Keratinocyte (primary cell): Measurements from ENCODE around the gene VPS13A. TPM values are rescaled to one million over a fixed set of nuclear protein-coding genes. Genes with fewer than 3 reads are reported as not detected.

Experiments
- DNase-seq: peaks from one replicate; pipeline ENCODE4 v3.0.0-alpha.2; 2011; ENCODE audit warnings: low read depth, missing footprints, low spot score
- FAIRE-seq: peaks from 2 replicates; lab custom pipeline; 2011; peaks lifted over from hg19 to GRCh38; lab: Jason Lieb, UNC
- H2AFZ ChIP-seq: 2 replicates; pipeline ENCODE4 v1.6.0; 2012; ENCODE audit warnings: low read length, control low read depth, inconsistent platforms; ENCODE audit not compliant: control insufficient read depth
- H3K27ac ChIP-seq: 2 replicates; pipeline ENCODE4 v1.5.1; 2011; ENCODE audit warnings: low read length; ENCODE audit not compliant: control insufficient read depth, insufficient read depth
- H3K27me3 ChIP-seq: 3 replicates; pipeline ENCODE4 v1.6.0; 2011; ENCODE audit warnings: low read length; ENCODE audit not compliant: control insufficient read depth, insufficient read depth; ENCODE audit errors: extremely low read depth
- H3K36me3 ChIP-seq, 2 experiments: 2 replicates in 1 of 2; 3 replicates in 1 of 2; pipeline ENCODE4 v1.5.1; 2011; ENCODE audit warnings: low read length in 2 of 2, mild to moderate bottlenecking in 1 of 2; ENCODE audit not compliant: control insufficient read depth in 2 of 2, insufficient read depth in 2 of 2; ENCODE audit errors: extremely low read depth in 1 of 2
- H3K4me1 ChIP-seq: 3 replicates; pipeline ENCODE4 v1.5.1; 2011; ENCODE audit warnings: low read length; ENCODE audit not compliant: control insufficient read depth, insufficient read depth; ENCODE audit errors: extremely low read depth
- H3K4me2 ChIP-seq: 3 replicates; pipeline ENCODE4 v1.6.0; 2011; ENCODE audit warnings: low read depth, low read length; ENCODE audit not compliant: control insufficient read depth, insufficient read depth; ENCODE audit errors: extremely low read depth
- H3K4me3 ChIP-seq, 3 experiments: fragments of 200-600 bp in 1 of 3; sonication (generic) in 1 of 3; 2 replicates in 2 of 3; 3 replicates in 1 of 3; pipeline ENCODE4 v1.5.1; 2011 to 2016; ENCODE audit warnings: low read length in 3 of 3, mild to moderate bottlenecking in 3 of 3, control low read depth in 2 of 3, inconsistent platforms in 1 of 3, low read depth in 1 of 3, mixed read lengths in 1 of 3, mixed run types in 1 of 3, moderate library complexity in 1 of 3; ENCODE audit not compliant: control insufficient read depth in 2 of 3, insufficient read depth in 2 of 3; ENCODE audit errors: extremely low read depth in 1 of 3
- H3K79me2 ChIP-seq: 2 replicates; pipeline ENCODE4 v1.6.0; 2012; ENCODE audit warnings: low read length; ENCODE audit not compliant: control insufficient read depth, insufficient read depth
- H3K9ac ChIP-seq: 3 replicates; pipeline ENCODE4 v1.6.0; 2011; ENCODE audit warnings: low read length; ENCODE audit not compliant: control insufficient read depth, insufficient read depth; ENCODE audit errors: extremely low read depth
- H3K9me1 ChIP-seq: 3 replicates; pipeline ENCODE4 v1.6.0; 2011; ENCODE audit warnings: low read length; ENCODE audit not compliant: control insufficient read depth, insufficient read depth; ENCODE audit errors: extremely low read depth
- H3K9me3 ChIP-seq: 2 replicates; pipeline ENCODE4 v1.5.1; 2012; ENCODE audit warnings: low read depth, low read length; ENCODE audit not compliant: control insufficient read depth
- H4K20me1 ChIP-seq: 3 replicates; pipeline ENCODE4 v1.6.0; 2011; ENCODE audit warnings: low read length; ENCODE audit not compliant: control insufficient read depth, insufficient read depth; ENCODE audit errors: extremely low read depth
- CTCF ChIP-seq, 3 experiments: IDR thresholded peaks in 1 of 3; conservative IDR thresholded peaks in 1 of 3; optimal IDR thresholded peaks in 1 of 3; 2 replicates in 2 of 3; 3 replicates in 1 of 3; pipeline versions ENCODE3 to v1.5.1; 2011; ENCODE audit warnings: low read length in 3 of 3, mild to moderate bottlenecking in 3 of 3, moderate library complexity in 2 of 3, control low read depth in 1 of 3, inconsistent platforms in 1 of 3; ENCODE audit not compliant: insufficient read depth in 2 of 3; ENCODE audit errors: extremely low read depth in 1 of 3
- EZH2 ChIP-seq: IDR thresholded peaks from one replicate; pipeline ENCODE4 v1.6.1; 2012; ENCODE audit warnings: inconsistent platforms, mild to moderate bottlenecking, low read length, moderate library complexity
- dilution Hi-C: fragments of 300-500 bp; cut with MboI; formaldehyde crosslinking; loops from one replicate; pipeline ENCODE4 v1.7.0; 2020; ENCODE audit warnings: low sequenced_read_pairs; ENCODE audit not compliant: extremely low pct_ligation_motif_present
- polyA plus RNA-seq, 5 experiments: library from polyadenylated mRNA; depleted of rRNA in 3 of 5; stranded (reverse) in 3 of 5; stranded (forward) in 1 of 5; unstranded in 1 of 5; fragments of >200 nt; gene quantifications; 1 replicate in 1 of 5; 2 replicates in 3 of 5; 3 replicates in 1 of 5; pipeline versions ENCODE4 v1.2.1 to v1.2.3, GENCODE V29; 2011 to 2012; ENCODE audit warnings: missing spikeins in 2 of 5, low read depth in 1 of 5, low replicate concordance in 1 of 5

The VPS13A gene
- polyA plus RNA-seq, 1 donor (not counting 4 experiments of a cell fraction or from before 2014, with no cell fraction given) = 55.3 TPM

- Histone ChIP-seq H3K27me3 (no peaks in the 10 kb centered on the region), H3K36me3 (peaks cover 0 to 4% of the 10 kb centered on the region in 2 experiments), H3K4me1 (no peaks in the 10 kb centered on the region), H4K20me1 (no peaks in the 10 kb centered on the region), H3K9ac (no peak overlapping the region), H3K9me3 (no peaks in the 10 kb centered on the region), H3K27ac (no peak overlapping the region), H3K4me3 (no peak overlapping the region), H3K9me1 (no peaks in the 10 kb centered on the region), H3K79me2 (no peaks in the 10 kb centered on the region), H2AFZ (no peak overlapping the region), H3K4me2 (no peak overlapping the region)
- TF ChIP-seq EZH2 (no peak), CTCF (optimal IDR thresholded peaks at IDR 0.05 in 1 of 3, IDR thresholded peaks at IDR 0.05 in 1 of 3, conservative IDR thresholded peaks at IDR 0.05 in 1 of 3; ENCODE audit: extremely low read depth in 1 of 3, insufficient read depth in 2 of 3, low read length in 3 of 3) (no peak)
- dilution Hi-C loops = no loop called here
- FAIRE-seq (no peak), DNase-seq (no peak)
Observed at GRCh38 chr9:77211561-77211960, 34.2 kb downstream of the VPS13A start.

DNA sequence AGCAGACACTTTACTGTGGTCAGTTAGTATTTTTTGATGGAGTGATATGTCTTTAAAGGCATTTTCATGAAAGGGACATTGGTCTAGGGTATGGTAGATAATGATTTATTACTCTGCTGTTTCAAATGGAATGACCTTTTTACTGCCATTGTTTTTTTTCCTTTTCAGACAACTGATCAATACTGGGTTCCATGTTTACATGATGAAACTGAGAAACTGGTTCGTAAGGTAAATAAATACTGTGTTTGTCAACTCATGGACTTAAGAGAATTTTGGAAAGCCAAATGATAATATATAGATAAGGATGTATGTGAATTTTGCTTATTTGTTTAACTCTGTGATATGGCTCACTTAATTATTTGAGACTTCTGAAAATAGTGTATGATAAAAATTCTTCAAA is 35.5 kb downstream of the VPS13A start:
- no peak overlapping the region for H2AFZ ChIP-seq
- H3K4me3 ChIP-seq = no peak overlapping the region
- H3K36me3 ChIP-seq = peaks cover 0 to 4% of the 10 kb centered on the region in 2 experiments
- H3K4me1 ChIP-seq = no peaks in the 10 kb centered on the region
- H3K9me3 ChIP-seq = no peaks in the 10 kb centered on the region
- H3K79me2 ChIP-seq = no peaks in the 10 kb centered on the region
- FAIRE-seq = no peak
- H4K20me1 ChIP-seq = no peaks in the 10 kb centered on the region
- DNase-seq = no peak
- no peak overlapping the region for H3K27ac ChIP-seq
- no peaks in the 10 kb centered on the region for H3K9me1 ChIP-seq
- H3K27me3 ChIP-seq = no peaks in the 10 kb centered on the region
- no peak overlapping the region for H3K4me2 ChIP-seq
- TF ChIP-seq EZH2 (no peak), CTCF (optimal IDR thresholded peaks at IDR 0.05 in 1 of 3, IDR thresholded peaks at IDR 0.05 in 1 of 3, conservative IDR thresholded peaks at IDR 0.05 in 1 of 3; ENCODE audit: extremely low read depth in 1 of 3, insufficient read depth in 2 of 3, low read length in 3 of 3) (no peak)
- no peak overlapping the region for H3K9ac ChIP-seq
- dilution Hi-C loops = no loop called here
